ENCODE results near the gene AGBL4.

- TF ChIP-seq CTCF (IDR thresholded peaks at IDR 0.05 in 2 of 3, conservative IDR thresholded peaks at IDR 0.05 in 1 of 3; ENCODE audit: insufficient read depth in 2 of 3, low read depth in 1 of 3, low read length in 3 of 3) (no peak), KLF1 (tag; IDR thresholded peaks at IDR 0.05) (no peak), NRF1 (conservative IDR thresholded peaks at IDR 0.05 in 1 of 2, IDR thresholded peaks at IDR 0.05 in 1 of 2) (no peak)
- TF ChIP-seq, protein P1, sequence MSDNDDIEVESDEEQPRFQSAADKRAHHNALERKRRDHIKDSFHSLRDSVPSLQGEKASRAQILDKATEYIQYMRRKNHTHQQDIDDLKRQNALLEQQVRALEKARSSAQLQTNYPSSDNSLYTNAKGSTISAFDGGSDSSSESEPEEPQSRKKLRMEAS (CRISPR knock-in tag; IDR thresholded peaks at IDR 0.05) = no peak
Measured at GRCh38 chr1:48543854-48544253, 1479.9 kb downstream of the AGBL4 start.
